ENCODE data around the gene PILRB. TPM values are rescaled to one million over a fixed set of nuclear protein-coding genes. Genes with fewer than 3 reads are reported as not detected.

Gene PILRB
- total and polyA plus RNA-seq, 9 donors, result 17.2 to 55.9 (median 41.1) TPM

DNA sequence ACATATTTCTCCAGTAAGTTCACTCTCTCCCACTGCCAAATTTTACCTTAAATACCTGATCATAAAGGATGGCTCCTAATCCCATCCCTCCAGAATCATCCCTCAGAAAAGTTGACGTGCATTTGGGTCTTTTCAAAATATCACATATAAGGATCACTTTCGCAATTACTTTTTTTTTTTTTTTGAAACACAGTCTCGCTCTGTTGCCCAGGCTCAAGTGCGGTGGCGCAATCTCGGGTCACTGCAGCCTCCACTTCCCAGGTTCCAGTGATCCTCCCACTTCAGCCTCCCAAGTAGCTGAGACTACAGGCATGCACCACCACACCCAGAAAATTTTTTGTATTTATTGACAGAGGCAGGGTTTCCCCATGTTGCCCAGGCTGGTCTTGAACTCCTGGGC, 53.2 kb downstream of the PILRB start:
- Histone ChIP-seq H3K36me3 (no peaks in the 10 kb centered on the region), H3K9me3 (no peaks in the 10 kb centered on the region), H3K4me1 (ENCODE audit: insufficient read depth) (no peaks in the 10 kb centered on the region), H3K27ac (no peak overlapping the region), H3K27me3 (no peaks in the 10 kb centered on the region), H3K4me3 (no peak overlapping the region)
- 92 to 95% (median 93%) methylated on average over 6 of the region's 6 CpGs for WGBS, 3 donors
- TF ChIP-seq EP300 (IDR thresholded peaks at IDR 0.05) (no peak), POLR2A (IDR thresholded peaks at IDR 0.05) (no peak)
- TF ChIP-seq, protein P1, sequence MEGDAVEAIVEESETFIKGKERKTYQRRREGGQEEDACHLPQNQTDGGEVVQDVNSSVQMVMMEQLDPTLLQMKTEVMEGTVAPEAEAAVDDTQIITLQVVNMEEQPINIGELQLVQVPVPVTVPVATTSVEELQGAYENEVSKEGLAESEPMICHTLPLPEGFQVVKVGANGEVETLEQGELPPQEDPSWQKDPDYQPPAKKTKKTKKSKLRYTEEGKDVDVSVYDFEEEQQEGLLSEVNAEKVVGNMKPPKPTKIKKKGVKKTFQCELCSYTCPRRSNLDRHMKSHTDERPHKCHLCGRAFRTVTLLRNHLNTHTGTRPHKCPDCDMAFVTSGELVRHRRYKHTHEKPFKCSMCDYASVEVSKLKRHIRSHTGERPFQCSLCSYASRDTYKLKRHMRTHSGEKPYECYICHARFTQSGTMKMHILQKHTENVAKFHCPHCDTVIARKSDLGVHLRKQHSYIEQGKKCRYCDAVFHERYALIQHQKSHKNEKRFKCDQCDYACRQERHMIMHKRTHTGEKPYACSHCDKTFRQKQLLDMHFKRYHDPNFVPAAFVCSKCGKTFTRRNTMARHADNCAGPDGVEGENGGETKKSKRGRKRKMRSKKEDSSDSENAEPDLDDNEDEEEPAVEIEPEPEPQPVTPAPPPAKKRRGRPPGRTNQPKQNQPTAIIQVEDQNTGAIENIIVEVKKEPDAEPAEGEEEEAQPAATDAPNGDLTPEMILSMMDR (IDR thresholded peaks at IDR 0.05), result no peak
- intact Hi-C loops (cut with DNase I), result no loop called here
- no peak for DNase-seq

DNA sequence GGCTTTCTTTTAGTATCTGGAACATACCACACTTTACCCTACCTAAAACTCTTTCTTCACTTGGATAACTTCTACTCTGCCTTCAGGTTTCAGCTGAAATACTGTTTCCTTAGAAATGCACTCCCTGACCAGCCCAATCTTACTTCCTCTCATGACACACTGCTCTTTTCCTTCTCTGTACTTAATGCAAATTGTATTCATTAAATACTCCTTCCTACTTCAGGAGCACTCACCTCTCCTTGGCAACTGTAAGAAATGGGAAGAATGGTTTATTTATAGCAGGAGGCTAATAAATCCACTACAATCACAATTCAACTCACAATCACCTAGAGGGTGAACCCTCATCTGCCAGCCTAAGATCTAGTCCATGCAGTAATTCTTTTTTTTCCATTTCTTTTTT, 55.4 kb downstream of the PILRB start:
- intact Hi-C loops (cut with DNase I), result no loop called here
- TF ChIP-seq, protein P1 (IDR thresholded peaks at IDR 0.05), result no peak
- TF ChIP-seq POLR2A (IDR thresholded peaks at IDR 0.05) (no peak), EP300 (IDR thresholded peaks at IDR 0.05) (no peak)
- no peaks in the 10 kb centered on the region for H3K36me3 ChIP-seq
- no peak overlapping the region for H3K27ac ChIP-seq
- H3K4me3 ChIP-seq, result no peak overlapping the region
- no peaks in the 10 kb centered on the region for H3K9me3 ChIP-seq
- no peaks in the 10 kb centered on the region for H3K27me3 ChIP-seq
- no peak for DNase-seq
- no peaks in the 10 kb centered on the region for H3K4me1 ChIP-seq (ENCODE audit: insufficient read depth)

- TF ChIP-seq POLR2A (IDR thresholded peaks at IDR 0.05), result no peak
- Histone ChIP-seq H3K27ac (no peak overlapping the region), H3K27me3 (no peaks in the 10 kb centered on the region), H3K4me1 (ENCODE audit: insufficient read depth) (no peaks in the 10 kb centered on the region), H3K36me3 (no peaks in the 10 kb centered on the region), H3K9me3 (no peaks in the 10 kb centered on the region), H3K4me3 (no peak overlapping the region)
- no peak for DNase-seq
- intact Hi-C loops (cut with DNase I), result no loop called here
- WGBS, 3 donors, result 83 to 97% (median 95%) methylated on average over 1 of the region's 1 CpG
These were observed 56.0 kb downstream of the PILRB start for GRCh38 chr7:100413889-100414288.

GRCh38 chr7:100415448-100415847, 57.5 kb downstream of the PILRB start:
- Histone ChIP-seq H3K27ac (no peak overlapping the region), H3K36me3 (no peaks in the 10 kb centered on the region), H3K9me3 (no peaks in the 10 kb centered on the region), H3K4me1 (ENCODE audit: insufficient read depth) (no peaks in the 10 kb centered on the region), H3K4me3 (no peak overlapping the region), H3K27me3 (no peaks in the 10 kb centered on the region)
- intact Hi-C loops (cut with DNase I), result no loop called here
- WGBS, 3 donors, result 78 to 86% (median 82%) methylated on average over 5 of the region's 5 CpGs
- no peak for DNase-seq
- TF ChIP-seq POLR2A (IDR thresholded peaks at IDR 0.05), result no peak
- TF ChIP-seq, protein P1 (IDR thresholded peaks at IDR 0.05), result no peak
- no peak for TF ChIP-seq EP300 (IDR thresholded peaks at IDR 0.05)

Small RNA genes within 50 kb of the gene (small RNA-seq; reads per million reads assigned to genes)
- gene RF00019, result not detected

Other genes with a start within 250 kb of the PILRB start
- 10 to 100 TPM; 35.9 to 66.1 (median 57.5) TPM for gene TAF6, start 238.8 kb upstream of the PILRB start, total RNA-seq
- 10 to 100 TPM; 43.1 to 52.1 TPM for gene TAF6, start 238.8 kb upstream of the PILRB start, polyA plus RNA-seq
- gene CNPY4, start 238.5 kb upstream of the PILRB start, total RNA-seq, result 10 to 100 TPM; 11.7 to 28.7 (median 22.0) TPM
- 10 to 100 TPM; 33.9 to 42.8 TPM for gene CNPY4, start 238.5 kb upstream of the PILRB start, polyA plus RNA-seq
- gene MBLAC1, start 231.2 kb upstream of the PILRB start, total RNA-seq, result 1 to 10 TPM; 3.4 to 6.7 (median 4.5) TPM
- 1 to 10 TPM in 1 of 2 donors, under 1 TPM in 1; 0.28 to 3.4 TPM for gene MBLAC1, start 231.2 kb upstream of the PILRB start, polyA plus RNA-seq
- gene LAMTOR4, start 209.2 kb upstream of the PILRB start, total RNA-seq, result 100 to 1,000 TPM; 101 to 245 (median 108) TPM
- 100 to 1,000 TPM in 1 of 2 donors, 10 to 100 TPM in 1; 10.3 to 246 TPM for gene LAMTOR4, start 209.2 kb upstream of the PILRB start, polyA plus RNA-seq
- 10 to 100 TPM in 5 of 7 donors, 1 to 10 TPM in 2; 6.2 to 27.2 (median 14.8) TPM for gene TRAPPC14, start 199.4 kb upstream of the PILRB start, total RNA-seq
- 1 to 10 TPM; 2.8 to 9.1 TPM for gene TRAPPC14, start 199.4 kb upstream of the PILRB start, polyA plus RNA-seq
- gene GAL3ST4, start 189.5 kb upstream of the PILRB start, total RNA-seq, result 10 to 100 TPM in 2 of 7 donors, 1 to 10 TPM in 5; 3.1 to 16.3 (median 7.4) TPM
- gene GAL3ST4, start 189.5 kb upstream of the PILRB start, polyA plus RNA-seq, result 10 to 100 TPM in 1 of 2 donors, 1 to 10 TPM in 1; 4.3 to 10.6 TPM
- 1 to 10 TPM; 2.0 to 5.6 (median 3.1) TPM for gene GPC2, start 180.7 kb upstream of the PILRB start, total RNA-seq
- 1 to 10 TPM in 1 of 2 donors, under 1 TPM in 1; 0.25 to 2.9 TPM for gene GPC2, start 180.7 kb upstream of the PILRB start, polyA plus RNA-seq
- 1 to 10 TPM in 4 of 7 donors, under 1 TPM in 3; 0.66 to 2.8 (median 1.7) TPM for gene STAG3, start 180.2 kb upstream of the PILRB start, total RNA-seq
- 1 to 10 TPM; 1.9 to 3.2 TPM for gene STAG3, start 180.2 kb upstream of the PILRB start, polyA plus RNA-seq
- 1 to 10 TPM in 1 of 7 donors, under 1 TPM in 4, not detected in 2; 0.25 to 1.7 (median 0.48) TPM for gene PVRIG, start 138.2 kb upstream of the PILRB start, total RNA-seq
- under 1 TPM; 0.12 to 0.21 TPM for gene PVRIG, start 138.2 kb upstream of the PILRB start, polyA plus RNA-seq
- gene SPDYE3, start 50.4 kb upstream of the PILRB start, total RNA-seq, result not detected
- under 1 TPM in 1 of 2 donors, not detected in 1; 0.12 TPM for gene SPDYE3, start 50.4 kb upstream of the PILRB start, polyA plus RNA-seq
- gene PILRA, start 15.4 kb downstream of the PILRB start, total RNA-seq, result 10 to 100 TPM in 1 of 7 donors, 1 to 10 TPM in 6; 1.5 to 25.9 (median 4.1) TPM
- gene PILRA, start 15.4 kb downstream of the PILRB start, polyA plus RNA-seq, result 1 to 10 TPM; 4.8 to 9.0 TPM
- 1 to 10 TPM; 2.6 to 6.5 (median 5.0) TPM for gene ZCWPW1, start 70.6 kb downstream of the PILRB start, total RNA-seq
- gene ZCWPW1, start 70.6 kb downstream of the PILRB start, polyA plus RNA-seq, result 1 to 10 TPM; 8.2 to 9.3 TPM
- 10 to 100 TPM; 29.4 to 60.6 (median 44.7) TPM for gene MEPCE, start 71.7 kb downstream of the PILRB start, total RNA-seq
- gene MEPCE, start 71.7 kb downstream of the PILRB start, polyA plus RNA-seq, result 10 to 100 TPM; 30.0 to 48.9 TPM
- 10 to 100 TPM; 31.8 to 48.5 (median 39.1) TPM for gene PPP1R35, start 78.4 kb downstream of the PILRB start, total RNA-seq
- gene PPP1R35, start 78.4 kb downstream of the PILRB start, polyA plus RNA-seq, result 10 to 100 TPM in 1 of 2 donors, 1 to 10 TPM in 1; 2.7 to 39.8 TPM
- gene SPACDR, start 106.1 kb downstream of the PILRB start, total RNA-seq, result 1 to 10 TPM in 2 of 7 donors, under 1 TPM in 4, not detected in 1; 0.45 to 3.0 (median 0.87) TPM
- gene SPACDR, start 106.1 kb downstream of the PILRB start, polyA plus RNA-seq, result under 1 TPM; 0.25 to 0.71 TPM
- gene TSC22D4, start 121.1 kb downstream of the PILRB start, total RNA-seq, result 10 to 100 TPM; 19.8 to 57.3 (median 47.5) TPM
- 10 to 100 TPM in 1 of 2 donors, 1 to 10 TPM in 1; 6.5 to 40.4 TPM for gene TSC22D4, start 121.1 kb downstream of the PILRB start, polyA plus RNA-seq
- 10 to 100 TPM in 1 of 7 donors, 1 to 10 TPM in 6; 3.8 to 10.1 (median 8.5) TPM for gene NYAP1, start 125.8 kb downstream of the PILRB start, total RNA-seq
- gene NYAP1, start 125.8 kb downstream of the PILRB start, polyA plus RNA-seq, result 1 to 10 TPM in 1 of 2 donors, under 1 TPM in 1; 0.28 to 4.8 TPM
- 100 to 1,000 TPM in 1 of 7 donors, 10 to 100 TPM in 6; 44.7 to 115 (median 61.5) TPM for gene AGFG2, start 181.1 kb downstream of the PILRB start, total RNA-seq
- gene AGFG2, start 181.1 kb downstream of the PILRB start, polyA plus RNA-seq, result 10 to 100 TPM; 10.0 to 55.9 TPM
- 10 to 100 TPM in 2 of 7 donors, 1 to 10 TPM in 5; 3.2 to 10.1 (median 7.2) TPM for gene SAP25, start 215.8 kb downstream of the PILRB start, total RNA-seq
- 1 to 10 TPM in 1 of 2 donors, not detected in 1; 4.0 TPM for gene SAP25, start 215.8 kb downstream of the PILRB start, polyA plus RNA-seq
- gene LRCH4, start 228.0 kb downstream of the PILRB start, total RNA-seq, result 100 to 1,000 TPM in 3 of 7 donors, 10 to 100 TPM in 4; 65.2 to 133 (median 90.6) TPM
- 10 to 100 TPM in 1 of 2 donors, 1 to 10 TPM in 1; 3.5 to 50.3 TPM for gene LRCH4, start 228.0 kb downstream of the PILRB start, polyA plus RNA-seq
- gene FBXO24, start 228.2 kb downstream of the PILRB start, total RNA-seq, result 1 to 10 TPM in 3 of 7 donors, under 1 TPM in 4; 0.34 to 2.2 (median 0.84) TPM
- gene FBXO24, start 228.2 kb downstream of the PILRB start, polyA plus RNA-seq, result under 1 TPM; 0.33 to 0.63 TPM
- gene PCOLCE, start 244.2 kb downstream of the PILRB start, total RNA-seq, result 100 to 1,000 TPM in 3 of 7 donors, 10 to 100 TPM in 4; 24.3 to 185 (median 67.5) TPM
- 10 to 100 TPM; 42.4 to 56.2 TPM for gene PCOLCE, start 244.2 kb downstream of the PILRB start, polyA plus RNA-seq

Data from ovary (tissue), 9 donors.